Activated gamma-delta T cell treated with Interleukin-2 at 50 U/mL for 16 hours (primary cell): ENCODE measurements around the gene TJP1.
"Not testable (repeated sequence)": the region's sequence is repeated elsewhere in the genome, so short reads cannot be mapped to it uniquely, and the experiment has no call there.

Experiments
- DNase-seq: peaks from one replicate; pipeline ENCODE4 v3.0.0-alpha.2; 2020

Gene TJP1

GRCh38 chr15:29698030-29698701, 124.1 kb downstream of the TJP1 start:
- no peak for DNase-seq

DNA sequence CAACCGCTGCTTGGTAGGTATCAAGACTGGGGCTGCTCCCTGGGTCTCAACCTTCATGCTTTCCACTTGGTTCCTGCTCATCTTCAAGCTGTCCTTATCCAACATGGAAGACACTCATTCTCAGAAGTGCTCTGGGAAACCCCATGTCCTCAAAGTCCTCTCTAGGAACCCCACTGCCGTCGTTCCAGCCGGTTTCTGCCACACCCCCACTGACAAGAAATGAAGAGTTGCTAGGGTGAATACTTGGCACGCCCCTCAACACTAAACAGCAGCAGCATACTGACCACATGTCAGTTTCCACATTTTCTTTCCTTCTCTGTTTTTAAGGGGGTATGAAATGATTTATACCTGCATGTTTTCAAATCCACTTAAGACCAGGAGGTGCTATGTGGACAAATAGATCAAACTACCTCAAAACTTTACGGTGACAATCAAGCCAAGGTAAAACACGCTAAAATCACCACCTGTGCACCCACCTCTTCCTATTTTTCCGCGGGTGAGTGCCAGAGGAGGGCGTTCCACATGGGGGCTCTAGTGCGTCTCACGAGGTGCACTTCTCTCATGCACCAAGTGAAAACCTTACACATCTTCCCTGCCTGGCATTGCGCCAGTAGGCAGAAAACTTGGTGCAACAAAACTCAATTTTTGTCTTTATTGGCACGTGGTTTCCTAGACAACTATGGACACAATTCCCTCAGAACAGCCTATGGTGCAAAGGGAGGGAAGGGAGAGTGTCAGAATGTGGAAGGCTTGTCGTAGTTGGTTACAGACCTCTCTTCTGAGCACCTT, 125.1 kb downstream of the TJP1 start:
- no peak for DNase-seq

DNA sequence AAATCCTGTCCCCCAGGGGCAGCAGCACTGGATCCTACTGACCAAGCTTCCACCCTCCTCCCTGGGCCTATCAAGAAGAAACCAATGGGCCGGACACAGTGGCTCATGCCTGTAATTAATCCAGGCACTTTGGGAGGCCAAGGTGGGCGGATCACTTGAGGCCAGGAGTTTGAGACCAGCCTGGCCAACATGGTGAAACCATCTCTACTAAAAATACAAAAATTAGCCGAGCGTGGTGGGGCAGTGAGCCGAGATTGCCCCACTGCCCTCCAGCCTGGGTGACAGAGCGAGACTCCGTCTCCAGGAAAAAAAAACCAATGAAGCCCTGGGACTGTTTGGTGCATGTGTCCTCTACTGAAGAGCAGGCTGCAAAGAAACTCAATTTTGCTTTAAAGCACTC, 125.8 kb downstream of the TJP1 start:
- not testable (repeated sequence) for DNase-seq

DNA sequence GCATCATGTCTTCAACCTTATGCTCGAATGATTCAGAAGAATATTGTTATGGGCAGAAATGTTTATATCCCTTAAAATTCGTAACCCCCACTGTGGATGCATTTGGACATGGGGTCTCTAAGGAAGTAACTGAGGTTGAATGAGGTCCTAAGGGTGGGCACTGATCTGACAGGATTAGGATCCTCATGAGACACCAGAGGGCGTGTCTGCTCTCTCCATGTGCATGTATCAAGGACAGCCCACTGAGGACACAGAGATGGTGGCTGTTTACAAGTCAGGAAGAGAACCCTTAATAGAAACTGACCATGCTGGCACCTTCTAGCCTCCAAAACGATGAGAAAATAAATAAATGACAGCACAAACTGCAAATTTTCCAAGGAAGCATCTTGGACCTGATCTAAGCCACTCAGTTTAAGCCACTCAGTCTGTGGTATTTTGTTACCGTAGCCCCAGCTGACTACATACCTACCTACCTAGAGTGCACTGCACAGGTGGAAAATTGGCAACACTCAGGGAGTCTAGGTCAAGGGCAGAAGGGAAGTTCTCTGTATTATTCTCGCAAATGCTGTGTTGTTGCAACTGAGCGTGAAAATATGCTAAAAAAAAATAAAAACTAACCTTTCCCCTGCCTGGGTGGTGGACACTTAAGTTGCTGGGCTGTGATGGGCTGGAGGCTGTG, 126.6 kb downstream of the TJP1 start:
- DNase-seq, result no peak

DNA sequence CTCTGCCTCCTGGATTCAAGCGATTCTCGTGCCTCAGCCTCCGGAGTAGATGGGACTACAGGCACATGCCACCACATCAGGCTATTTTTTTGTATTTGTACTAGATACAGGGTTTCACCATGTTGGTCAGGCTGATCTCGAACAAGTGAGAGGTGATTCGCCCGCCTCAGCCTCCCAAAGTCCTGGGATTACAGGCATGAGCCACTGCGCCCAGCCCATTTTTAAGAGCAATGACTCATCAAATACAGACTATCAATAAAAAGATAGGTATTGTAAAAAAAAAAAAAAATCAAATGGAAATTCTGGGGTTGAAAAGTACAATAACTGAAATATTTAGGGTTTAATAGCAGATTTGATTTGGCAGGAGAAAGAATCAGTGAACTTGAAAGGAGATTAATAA, 129.0 kb downstream of the TJP1 start:
- DNase-seq, result no peak

- no peak for DNase-seq
Measured at GRCh38 chr15:29692527-29692926, 129.7 kb downstream of the TJP1 start.

GRCh38 chr15:29690765-29691475, 131.3 kb downstream of the TJP1 start:
- no peak for DNase-seq

DNA sequence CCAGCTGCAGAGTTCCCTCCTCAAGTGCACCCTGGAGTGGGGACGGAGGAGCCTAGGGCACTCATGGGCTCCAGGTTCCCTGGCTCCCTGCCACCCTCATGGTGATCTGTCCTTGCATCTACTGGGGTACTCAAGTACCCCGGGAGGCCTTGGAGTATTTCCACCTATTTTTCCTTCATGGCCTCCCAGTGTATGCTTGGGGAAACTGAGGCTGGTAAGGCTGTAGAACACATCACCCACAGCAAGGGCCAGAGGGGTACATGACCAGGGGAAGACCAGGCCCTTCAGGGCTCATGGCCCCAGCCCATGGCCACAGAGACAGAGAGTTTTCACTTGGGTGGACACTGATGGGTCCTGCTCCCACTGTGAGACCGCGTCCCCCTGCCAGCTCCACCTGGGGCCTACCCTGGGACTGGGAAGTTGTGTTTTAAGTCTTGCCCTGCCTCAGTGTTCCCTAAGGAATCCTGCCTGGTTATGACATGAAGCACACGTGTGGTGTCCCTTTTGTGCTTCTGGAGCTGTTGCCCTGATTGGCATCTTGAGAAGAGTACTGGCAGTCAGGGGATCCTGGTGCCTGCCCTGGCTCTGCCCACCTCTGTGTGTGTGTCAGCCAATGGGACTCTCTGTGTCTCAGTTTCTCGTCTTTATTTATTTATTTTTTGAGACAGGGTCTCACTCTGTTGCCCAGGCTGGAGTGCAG, 132.8 kb downstream of the TJP1 start:
- DNase-seq, result no peak

- DNase-seq, result no peak
Measured at GRCh38 chr15:29688506-29689286, 133.6 kb downstream of the TJP1 start.

- DNase-seq, result no peak
Measured at GRCh38 chr15:29687939-29688505, 134.2 kb downstream of the TJP1 start.

DNA sequence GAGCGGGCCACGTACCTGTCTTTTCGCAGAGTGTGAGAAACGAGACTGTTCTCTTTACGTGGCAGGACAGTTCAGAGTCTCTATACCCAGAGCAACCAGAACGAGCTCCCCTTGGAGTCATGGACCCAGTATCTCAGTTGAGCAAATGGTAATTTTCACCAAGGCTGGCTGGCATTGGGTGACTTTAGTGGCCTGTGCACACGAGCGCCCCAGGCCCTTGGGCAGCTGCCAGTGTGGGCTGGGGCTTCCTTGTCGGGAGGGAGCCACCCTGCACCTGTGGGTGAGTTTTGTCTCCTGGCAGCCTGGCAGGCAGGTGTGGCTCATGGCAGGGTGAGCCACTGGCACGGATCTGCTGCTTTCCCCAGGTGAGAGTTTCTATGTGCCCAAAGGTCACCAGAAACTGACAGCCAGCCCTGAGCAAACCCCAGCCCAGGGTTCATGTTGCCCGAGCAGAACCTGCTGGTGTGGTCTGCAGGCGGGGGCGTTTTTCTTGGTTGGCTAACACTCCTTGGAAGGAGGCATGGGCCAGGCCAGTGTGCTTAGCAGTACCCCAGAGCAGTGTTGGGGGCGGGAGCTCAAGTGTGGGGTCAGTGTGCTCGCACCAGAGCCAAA, 135.0 kb downstream of the TJP1 start:
- no peak for DNase-seq

GRCh38 chr15:29686445-29687203, 135.6 kb downstream of the TJP1 start:
- DNase-seq, result no peak

DNA sequence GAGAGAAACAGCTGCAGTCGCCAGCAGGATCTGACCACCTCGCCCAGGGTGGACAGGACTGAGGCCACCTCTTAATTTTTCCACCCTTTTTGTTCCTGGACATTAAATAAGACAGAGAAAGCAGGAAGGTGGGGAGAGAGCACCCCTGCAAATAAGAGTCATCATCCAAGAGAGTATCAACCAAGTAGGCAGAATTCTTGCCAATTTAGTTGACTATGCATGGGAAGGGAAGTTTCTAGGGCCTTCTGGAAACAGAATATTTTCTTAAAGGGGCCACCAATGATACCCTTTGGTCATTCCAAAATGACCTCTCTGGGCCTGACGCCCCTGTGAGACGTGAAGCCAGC, 136.2 kb downstream of the TJP1 start:
- no peak for DNase-seq

DNA sequence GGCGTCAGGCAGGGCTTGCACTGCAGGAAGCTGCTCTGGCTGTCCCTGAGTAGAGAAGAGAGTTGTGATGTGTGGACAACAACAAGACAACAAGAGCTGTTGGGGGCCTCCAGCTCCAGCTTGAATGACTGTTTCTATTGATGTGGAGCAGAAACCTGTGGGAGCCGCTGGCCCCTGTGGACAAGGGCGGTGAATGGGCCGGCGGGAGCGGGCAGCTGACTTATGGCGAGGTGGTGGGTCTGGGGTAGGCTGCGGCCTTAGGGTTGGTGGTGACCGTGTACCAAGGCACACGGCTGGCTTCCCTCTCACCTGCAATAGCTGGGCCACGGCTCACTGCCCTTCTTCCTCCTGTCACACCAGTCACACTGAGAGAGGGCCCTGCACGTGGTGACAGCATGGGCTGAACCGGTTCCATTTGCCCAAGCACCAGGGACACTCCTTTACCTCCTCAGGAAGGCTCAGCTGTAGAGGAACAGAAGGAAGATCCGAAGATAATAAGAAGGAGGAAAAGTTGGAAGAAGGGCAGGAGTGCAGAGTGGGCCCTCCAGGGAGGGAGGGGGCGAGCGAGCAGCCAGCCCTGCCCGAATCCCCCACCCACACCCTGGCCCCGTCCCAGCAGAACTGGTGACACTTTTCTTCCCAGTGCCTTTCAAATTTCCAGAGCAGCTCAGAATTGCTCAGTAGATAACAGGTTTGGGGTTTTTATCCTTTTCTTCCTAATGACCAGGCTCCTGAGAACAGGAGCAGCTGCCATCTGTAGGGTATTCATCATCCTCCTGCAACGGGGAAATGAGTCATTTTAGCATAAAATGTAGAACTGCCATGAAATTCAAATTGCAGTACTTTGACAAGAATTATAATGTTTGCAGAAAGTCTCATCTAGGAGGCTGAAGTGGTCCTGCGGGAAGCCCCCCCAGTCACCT, 136.9 kb downstream of the TJP1 start:
- no peak for DNase-seq

DNA sequence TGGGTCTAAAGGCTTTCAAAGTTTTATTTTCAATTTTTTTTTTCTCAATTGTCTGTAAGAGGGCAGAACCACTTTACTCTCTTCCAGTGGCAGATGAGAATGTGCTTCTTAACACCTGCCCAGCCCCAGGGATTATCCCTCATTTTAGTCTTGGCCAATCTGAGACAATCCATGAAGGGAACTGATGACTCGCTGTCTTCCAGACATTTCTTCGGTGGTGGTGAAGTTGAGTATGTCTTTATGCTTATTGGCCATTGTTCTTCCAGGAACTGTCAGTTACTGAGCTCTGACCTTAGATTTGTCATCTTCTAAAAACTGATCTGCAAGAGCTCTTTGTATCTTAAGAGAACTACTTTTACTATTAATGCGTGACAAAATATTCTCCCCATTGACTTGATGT, 139.5 kb downstream of the TJP1 start:
- DNase-seq, result no peak

DNA sequence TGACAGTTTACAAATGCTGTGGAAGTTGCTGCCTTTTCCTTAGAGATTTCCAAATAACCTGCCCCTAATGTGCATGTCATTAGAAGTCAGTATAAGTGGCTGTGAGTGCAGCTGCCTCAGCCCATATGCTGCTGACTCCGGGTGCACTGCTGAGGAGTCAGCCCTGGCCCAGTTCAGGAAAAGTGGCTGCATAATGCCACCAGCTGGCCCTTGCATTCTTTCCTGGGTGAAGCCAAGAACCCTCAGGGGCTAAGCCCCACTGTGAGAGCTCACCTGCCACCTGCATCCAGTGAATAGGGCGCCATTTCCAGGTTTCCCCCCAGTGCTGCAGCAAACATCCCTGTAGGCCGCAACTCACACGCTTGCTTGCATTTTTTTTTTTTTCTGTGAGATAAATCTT, 139.9 kb downstream of the TJP1 start:
- no peak for DNase-seq

DNA sequence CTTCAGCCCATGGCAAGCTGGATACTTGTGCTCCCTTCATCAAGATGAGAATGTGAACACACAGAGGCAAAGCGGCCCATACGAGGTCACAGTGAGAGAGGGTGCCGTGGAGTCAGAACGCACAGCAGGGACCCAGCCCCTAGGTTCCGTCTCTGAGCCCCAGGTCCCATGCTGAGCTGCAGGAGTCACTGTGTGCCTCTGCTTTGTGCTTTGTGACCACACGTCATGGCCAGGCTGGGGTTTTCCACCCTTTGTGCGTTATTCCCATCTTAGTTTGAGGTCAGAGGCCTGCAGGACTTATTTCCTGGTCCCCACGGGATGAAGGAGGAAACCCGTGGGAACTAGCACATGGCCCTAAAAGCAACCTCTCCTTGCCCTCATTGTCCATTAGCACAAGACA, 140.3 kb downstream of the TJP1 start:
- no peak for DNase-seq

GRCh38 chr15:29681166-29681845, 141.0 kb downstream of the TJP1 start:
- DNase-seq, result no peak
